ENCODE data around the gene TEX22.

TEX22 gene

DNA sequence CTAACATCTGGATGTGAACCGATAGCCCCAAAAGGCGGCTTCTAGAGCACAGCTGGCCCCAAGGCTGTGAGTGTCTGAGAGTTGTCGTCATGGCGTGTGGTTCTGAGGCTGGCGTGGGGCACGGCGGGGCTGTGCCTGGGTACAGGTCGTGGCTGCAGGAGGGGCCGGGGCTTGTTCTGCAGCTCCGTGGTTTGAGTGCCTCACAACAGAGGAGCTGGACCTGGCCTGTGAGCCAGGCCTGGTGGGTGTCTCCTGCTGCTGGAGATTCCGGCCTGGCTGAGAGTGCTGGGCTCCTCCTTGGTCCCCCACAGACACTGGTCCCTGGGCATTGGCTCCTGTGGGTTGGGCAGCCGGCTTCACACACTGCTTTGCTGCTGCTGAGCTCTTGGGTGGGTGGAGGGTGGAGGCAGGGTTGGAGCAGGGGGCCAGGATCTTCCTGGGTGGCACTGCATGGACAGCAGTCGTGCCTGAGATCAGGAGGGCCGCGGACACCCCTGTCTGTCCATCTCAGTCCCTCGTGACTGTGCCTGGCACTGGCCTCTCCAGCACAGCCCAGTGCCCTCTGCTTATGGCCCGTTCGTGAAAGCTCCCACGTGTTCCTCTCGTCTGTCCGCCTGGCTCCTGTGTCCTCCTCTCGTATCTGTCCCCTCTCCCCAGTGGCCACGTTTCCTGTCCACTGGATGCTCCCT, 31.8 kb upstream of the TEX22 start:
- in situ Hi-C loops (cut with MboI; ENCODE audit: low sequenced_read_pairs) = loop anchor here (10.0 kb wide), 1 partner anchor 262 kb away; no protein-coding TSS in a partner anchor

DNA sequence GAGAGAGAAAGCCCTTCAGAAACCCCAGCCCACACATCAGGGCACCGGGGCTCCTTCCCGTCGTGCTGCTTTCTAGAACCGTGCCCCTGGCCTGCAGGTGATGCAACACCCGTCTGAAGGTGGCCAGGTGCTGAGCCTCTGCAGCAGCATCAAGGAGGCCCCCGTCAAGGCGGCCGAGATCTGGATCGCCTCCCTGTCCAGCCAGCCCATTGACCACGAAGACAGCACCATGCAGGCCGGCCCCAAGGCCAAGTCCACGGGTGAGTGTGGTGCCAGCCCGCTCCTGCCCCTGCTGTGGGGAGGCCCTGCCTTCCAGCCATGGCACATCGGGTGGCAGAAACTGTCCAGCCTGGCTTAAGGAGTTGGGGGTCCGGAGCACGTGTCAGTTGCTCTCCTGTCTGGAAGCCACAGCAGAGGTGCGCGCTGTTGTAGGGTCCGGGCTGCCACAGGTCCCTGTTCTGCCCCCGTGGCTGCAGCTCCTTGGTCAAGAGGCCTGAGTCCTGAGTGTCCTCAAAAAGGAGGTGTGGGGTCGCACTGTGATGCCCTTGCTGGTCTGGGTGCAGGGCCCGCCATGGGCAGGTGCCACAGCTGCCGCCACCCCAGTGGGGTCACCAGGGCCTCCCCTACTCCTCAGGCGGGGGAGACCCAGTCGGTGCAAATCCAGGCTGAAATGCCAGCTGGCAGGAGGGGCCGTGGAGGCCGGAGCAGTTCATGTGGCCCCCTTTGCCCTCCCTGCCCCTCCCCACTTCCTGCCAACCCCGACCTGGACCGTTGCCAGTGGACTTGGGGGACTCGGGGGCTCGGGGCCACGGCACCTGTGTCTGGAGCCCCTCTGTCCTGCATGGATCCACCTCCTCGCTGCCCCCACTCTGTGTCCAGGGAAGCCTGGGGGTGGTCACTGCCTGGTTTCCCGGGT, 31.0 kb upstream of the TEX22 start:
- in situ Hi-C loops (cut with MboI; ENCODE audit: low sequenced_read_pairs) = loop anchor here (10.0 kb wide), 1 partner anchor 263 kb away; no protein-coding TSS in a partner anchor

DNA sequence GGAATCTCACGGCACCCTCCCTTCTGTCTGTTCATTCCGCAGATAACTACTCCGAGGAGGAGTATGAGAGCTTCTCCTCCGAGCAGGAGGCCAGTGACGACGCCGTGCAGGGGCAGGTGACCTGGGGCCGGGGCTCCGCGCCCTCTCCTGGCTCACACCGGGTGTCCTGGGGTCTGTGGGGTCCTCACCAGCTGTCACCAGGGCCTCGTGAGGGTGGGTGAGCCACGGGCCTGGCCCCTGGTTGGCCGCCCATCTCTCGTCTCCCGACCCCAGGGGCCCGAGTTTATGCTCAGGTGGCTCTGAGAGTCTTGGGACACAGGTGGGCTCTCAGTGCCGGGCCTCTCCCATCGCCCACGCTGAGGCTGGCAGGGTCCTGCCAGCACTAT, 30.3 kb upstream of the TEX22 start:
- in situ Hi-C loops (cut with MboI; ENCODE audit: low sequenced_read_pairs) = loop anchor here (10.0 kb wide), 1 partner anchor 263 kb away; no protein-coding TSS in a partner anchor

DNA sequence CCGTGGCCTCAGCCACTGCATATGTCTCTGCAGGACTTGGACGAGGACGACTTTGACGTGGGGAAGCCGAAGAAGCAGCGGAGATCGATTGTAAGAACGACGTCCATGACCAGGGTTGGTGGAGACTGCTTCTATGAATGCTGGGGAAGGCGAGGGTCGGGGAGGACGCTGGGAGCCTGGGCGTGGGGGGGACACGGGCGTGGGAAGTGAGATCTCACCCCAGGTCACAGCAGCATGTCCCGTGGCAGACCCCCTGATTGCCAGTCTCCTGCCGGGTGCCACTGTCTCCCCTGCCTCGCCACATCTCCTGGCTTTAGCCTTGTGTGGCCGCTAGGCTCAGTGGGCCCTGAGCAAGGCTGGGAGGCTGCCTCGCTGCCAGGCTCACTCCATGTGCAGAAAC, 29.9 kb upstream of the TEX22 start:
- in situ Hi-C loops (cut with MboI; ENCODE audit: low sequenced_read_pairs) = loop anchor here (10.0 kb wide), 1 partner anchor 264 kb away; no protein-coding TSS in a partner anchor

DNA sequence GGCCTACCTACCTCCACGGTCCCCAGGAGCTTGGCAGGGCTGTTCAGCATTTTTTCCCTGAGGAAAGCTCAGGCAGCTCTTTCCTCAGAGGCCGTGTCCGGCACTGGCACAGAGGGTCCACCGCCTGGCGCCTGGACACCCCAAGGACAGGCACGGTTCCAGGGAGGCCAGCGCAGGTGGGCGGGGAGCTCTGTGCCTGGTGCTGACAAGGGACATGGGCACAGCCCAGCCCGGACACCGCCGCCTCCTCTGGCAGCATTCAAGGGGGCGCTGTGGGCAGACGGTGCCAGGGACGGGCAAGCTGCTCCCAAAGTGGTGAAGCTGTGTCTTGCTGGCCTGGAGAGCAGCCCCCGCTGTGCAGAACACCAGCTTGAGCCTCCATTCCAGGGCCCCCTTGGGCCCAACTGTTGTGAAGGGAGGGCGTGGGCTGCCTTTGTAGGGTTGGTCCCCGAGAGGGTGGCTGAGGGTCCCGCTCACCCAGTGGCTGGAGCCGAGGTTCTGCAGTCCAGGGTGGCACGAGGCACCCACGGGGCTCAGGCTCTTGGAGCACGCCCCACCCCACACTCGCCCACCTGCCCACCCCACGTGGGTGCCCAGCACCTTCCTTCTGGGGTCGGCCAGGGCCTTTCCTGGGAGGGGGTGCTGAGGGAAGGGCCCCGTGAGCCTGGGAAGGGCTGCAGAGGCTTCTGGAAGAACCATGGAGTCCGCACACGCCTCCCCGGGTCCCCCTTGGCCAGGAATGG, 29.3 kb upstream of the TEX22 start:
- in situ Hi-C loops (cut with MboI; ENCODE audit: low sequenced_read_pairs) = loop anchor here (10.0 kb wide), 1 partner anchor 264 kb away; no protein-coding TSS in a partner anchor

DNA sequence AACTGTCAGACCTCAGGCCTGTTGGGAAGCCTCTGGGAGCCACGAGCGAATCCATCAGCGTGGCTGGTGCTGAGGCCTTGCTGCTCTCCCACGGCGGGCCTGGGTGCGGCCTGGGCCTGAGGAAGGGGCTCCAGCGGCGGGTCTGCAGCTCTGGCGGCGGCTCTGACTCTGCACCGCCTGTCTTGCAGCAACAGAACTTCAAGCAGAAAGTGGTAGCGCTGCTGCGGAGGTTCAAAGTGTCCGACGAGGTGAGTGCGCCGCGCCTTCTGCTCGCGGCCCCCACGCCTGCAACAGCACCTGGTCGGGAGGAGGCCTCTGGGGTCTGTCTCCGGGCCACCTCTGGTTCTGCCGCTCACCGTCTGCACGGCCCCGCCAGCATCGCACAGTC, 28.7 kb upstream of the TEX22 start:
- in situ Hi-C loops (cut with MboI; ENCODE audit: low sequenced_read_pairs) = loop anchor here (10.0 kb wide), 2 partner anchors 115 to 265 kb away; partner anchors contain the start of gene CRIP1

DNA sequence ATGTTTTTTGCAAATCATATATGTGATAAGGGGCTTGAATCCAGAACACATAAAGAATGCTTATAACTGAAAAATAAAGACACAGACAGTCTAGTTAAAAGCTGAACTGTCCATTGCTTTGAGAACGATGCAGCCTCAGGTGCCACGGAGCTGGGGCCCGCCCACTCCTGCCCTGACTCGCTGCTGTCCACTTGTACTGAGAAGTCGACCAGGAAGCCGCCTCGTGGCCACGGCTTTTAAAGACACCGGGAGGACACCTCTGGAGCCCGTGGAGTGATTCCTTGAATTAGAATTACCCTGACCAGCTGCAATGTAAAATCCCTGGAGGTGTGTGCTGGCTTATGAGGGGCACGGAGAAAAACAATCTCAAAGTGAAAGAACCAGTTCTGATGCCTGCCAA, 23.9 kb upstream of the TEX22 start:
- in situ Hi-C loops (cut with MboI; ENCODE audit: low sequenced_read_pairs) = loop anchor here (10.0 kb wide), 1 partner anchor 110 kb away; the partner anchor contains the start of gene CRIP1

DNA sequence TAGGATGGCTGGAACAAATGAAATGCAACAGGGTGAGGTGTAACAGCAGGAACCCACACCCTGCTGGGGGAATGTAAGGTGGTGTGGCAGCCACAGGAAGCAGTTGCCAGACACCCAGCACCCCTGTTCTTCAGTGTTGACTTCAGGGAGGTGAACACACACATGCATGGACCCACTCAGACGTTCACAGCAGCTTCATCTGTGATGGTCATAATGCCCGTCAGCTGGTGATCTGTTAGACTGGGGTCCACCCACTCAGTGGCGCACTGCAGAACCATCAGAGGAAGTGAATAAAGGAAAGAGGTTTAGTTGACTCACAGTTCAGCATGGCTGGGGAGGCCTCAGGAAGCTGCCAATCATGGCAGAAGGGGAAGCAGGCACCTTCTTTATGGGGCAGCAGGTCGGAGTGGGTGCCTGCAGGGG, 22.7 kb upstream of the TEX22 start:
- in situ Hi-C loops (cut with MboI; ENCODE audit: low sequenced_read_pairs) = loop anchor here (10.0 kb wide), 1 partner anchor 109 kb away; the partner anchor contains the start of gene CRIP1

DNA sequence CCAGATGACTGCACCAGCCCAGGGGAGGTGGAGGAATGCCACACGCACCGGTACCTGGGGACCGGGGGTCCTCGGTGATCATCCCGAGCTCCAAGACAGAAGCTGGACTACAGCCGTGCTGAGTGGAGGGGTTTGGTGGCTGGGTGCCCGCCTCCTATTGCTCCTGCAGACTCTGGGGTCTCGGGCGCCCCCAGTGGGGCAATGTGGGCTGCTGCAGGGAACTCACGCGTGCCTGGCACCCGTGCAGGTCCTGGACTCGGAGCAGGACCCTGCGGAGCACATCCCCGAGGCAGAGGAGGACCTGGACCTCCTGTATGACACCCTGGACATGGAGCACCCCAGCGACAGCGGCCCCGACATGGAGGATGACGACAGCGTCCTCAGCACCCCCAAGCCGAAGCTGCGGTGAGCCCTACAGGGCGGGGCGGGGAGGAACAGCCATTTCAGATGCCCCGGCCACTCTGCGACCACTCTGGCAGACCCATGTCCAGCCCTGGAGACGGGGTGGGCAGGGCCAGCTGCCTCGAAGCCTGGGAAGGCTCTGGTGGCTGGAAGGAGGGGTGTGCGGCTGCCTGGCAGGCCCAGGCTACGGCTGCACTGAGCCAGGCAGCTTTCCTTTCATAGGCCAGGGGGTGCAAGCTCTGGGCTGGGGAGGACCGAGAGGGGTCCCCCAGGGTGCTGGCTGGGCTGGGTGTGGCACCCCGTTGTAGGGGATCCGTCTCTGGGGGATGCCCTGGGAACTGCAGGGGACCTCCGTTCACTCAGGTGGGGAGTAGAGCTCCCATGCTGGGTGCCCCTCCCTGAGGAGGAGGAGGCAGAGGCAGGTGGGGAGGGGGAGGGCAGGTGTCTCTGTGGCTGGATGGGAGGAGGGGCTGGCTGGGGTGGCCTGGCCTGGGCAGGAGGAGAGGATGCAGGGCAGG, 21.6 kb upstream of the TEX22 start:
- in situ Hi-C loops (cut with MboI; ENCODE audit: low sequenced_read_pairs) = loop anchor here (10.0 kb wide), 1 partner anchor 108 kb away; the partner anchor contains the start of gene CRIP1

DNA sequence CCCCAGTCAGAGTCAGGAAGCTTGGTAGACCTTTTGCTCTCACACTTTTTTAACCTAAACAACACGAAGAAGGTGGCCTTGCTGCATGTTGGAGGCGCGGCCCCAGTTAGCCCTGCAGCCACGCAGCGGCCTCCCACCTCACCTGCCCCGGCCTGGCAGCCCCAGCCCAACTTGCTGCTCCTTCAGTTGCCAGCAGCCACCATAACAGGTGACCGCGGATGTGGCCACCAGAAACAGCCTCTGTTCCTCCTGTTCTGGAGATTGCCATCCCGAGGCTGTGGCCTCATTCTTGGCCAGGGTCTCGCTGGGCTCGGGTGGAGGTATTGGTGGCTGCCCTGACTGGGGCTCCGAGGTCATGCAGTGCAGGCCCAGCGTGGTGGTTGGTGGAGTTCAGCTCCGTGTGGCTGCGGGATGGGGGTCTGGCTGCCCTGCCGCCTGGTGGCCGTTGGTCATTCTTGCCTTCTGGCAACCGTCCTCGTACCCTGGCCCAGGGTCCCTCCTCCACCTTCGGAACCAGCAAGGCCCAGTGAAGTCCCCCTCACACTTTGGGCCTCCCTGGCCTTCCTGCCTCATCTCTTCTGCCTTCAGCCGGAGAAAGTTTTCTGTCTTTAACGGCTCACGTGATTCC, 20.7 kb upstream of the TEX22 start:
- in situ Hi-C loops (cut with MboI; ENCODE audit: low sequenced_read_pairs) = loop anchor here (10.0 kb wide), 1 partner anchor 107 kb away; the partner anchor contains the start of gene CRIP1

DNA sequence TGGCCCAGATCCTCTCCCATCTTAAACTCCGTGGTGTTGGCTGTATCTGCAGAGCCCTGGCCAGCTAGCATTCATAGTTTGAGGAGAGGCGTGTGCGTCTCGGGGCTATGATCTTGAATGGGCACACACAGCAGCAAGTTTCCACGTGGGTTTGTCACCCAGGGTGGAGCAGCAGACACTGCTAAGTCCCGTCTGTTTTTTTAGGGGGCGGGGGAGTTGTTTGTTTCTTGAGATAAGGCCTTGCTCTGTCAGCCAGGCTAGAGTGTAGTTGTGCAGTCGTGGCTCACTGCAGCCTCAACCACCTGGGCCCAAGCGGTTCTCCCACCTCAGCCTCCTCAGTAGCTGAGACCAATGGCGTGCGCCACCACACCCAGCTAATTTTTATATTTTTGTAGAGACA, 20.1 kb upstream of the TEX22 start:
- in situ Hi-C loops (cut with MboI; ENCODE audit: low sequenced_read_pairs) = loop anchor here (10.0 kb wide), 1 partner anchor 107 kb away; the partner anchor contains the start of gene CRIP1

DNA sequence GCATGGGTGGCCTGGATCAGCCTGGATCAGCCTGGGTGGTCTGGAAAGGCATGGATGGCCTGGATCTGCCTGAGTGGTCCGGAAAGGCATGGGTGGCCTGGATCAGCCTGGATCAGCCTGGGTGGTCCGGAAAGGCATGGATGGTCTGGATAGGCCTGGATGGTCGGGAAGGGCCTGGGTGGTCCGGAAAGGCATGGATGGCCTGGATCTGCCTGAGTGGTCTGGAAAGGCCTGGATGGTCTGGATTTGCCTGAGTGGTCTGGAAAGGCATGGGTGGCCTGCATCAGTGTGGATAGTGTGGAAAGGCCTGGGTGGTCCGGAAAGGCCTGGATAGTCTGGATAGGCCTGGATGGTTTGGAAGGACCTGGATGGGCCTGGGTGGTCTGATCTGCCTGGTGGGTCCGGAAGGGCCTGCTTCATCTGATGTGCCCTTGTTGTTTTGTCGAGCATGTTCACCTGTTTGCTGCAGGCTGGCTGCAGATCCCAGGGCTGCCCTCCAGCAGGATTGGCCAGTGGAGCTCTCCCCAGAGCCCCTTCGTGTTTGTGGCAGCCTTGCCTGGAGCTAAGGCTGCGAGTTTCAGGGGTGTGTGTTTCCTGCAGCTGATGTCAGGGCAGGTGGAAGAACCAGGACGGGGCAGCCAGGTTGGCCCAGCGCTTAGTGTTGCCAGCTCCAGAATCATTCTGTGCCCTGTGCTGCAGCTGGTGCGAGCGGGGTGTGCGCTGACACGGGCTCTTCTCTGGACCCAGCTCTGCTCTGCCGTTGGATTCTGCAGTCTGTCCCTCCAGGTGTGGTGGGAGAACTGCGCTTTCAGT, 19.3 kb upstream of the TEX22 start:
- in situ Hi-C loops (cut with MboI; ENCODE audit: low sequenced_read_pairs) = loop anchor here (10.0 kb wide), 1 partner anchor 106 kb away; the partner anchor contains the start of gene CRIP1

DNA sequence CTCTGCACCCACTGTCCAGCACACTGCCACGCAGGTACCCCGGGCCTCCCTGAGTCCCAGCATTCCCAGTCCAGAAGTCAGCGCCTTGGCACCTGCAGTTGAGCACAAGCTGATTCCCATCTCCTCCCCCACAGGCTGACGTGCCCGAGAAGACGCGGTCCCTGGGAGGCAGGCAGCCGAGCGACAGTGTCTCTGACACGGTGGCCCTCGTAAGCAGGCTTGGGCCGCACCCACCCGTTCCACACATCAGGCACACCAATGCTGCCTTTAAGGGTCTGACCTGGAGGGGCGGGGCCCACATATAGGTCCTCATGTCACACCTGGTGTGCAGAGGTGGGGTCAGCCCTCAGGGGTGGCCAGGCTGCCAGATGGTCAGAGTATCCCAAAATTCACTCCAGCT, 18.4 kb upstream of the TEX22 start:
- in situ Hi-C loops (cut with MboI; ENCODE audit: low sequenced_read_pairs) = loop anchor here (10.0 kb wide), 1 partner anchor 105 kb away; the partner anchor contains the start of gene CRIP1

DNA sequence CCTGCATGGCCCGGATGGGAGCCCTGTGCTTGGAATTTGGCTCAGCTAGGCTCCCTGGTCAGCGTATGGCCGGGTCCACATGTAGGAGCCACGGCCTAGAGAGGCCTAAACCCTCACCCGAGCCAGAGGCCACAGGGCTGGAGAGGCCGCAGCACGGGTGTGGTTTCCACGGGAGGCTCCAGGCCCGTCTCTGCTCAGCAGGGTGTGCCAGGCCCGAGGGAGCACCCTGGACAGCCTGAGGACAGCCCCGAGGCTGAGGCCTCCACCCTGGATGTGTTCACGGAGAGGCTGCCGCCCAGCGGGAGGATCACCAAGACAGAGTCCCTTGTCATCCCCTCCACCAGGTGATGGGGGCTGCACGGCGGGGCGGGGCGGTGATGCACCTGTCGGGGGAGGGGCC, 17.6 kb upstream of the TEX22 start:
- in situ Hi-C loops (cut with MboI; ENCODE audit: low sequenced_read_pairs) = no loop called here

DNA sequence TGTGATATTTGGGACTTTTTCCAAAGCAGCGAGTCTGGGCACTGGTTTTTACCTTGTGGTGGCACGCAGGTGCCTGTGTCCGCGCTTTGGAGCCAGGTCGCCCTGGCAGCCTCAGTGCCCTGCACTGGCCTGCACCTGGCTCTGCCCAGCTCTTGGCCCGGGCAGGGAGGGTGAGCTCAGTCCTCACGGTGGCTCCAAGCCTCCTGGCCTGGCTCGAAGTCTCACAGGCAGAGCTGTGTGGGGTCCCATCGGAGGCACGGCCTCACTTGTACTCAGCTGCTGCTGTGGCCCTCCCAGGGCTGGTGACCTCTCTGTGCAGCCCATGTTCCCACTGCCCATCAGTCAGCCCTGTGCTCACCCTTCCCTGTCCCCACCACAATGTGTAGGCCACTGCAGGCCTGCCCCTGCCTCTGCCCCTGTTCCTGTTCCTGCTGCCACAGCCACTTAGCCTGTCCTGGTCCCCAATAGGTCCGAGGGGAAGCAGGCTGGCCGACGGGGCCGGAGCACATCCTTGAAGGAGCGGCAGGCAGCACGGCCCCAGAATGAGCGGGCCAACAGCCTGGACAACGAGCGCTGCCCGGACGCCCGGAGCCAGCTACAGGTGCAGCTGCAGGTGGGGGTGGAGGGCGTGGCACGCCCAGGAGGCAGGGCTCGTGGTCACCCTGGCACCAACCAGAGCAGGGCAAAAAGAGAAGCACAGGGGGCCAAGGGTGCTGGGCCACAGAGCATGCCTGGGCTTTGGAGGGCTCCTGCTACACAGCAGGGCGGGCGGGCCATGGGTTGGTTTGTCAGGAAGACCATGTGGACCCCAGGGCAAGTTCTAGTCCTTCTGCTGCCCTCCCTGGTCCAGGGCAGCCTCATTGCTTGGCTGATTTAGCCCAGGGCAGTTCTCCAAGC, 16.6 kb upstream of the TEX22 start:
- in situ Hi-C loops (cut with MboI; ENCODE audit: low sequenced_read_pairs) = no loop called here

DNA sequence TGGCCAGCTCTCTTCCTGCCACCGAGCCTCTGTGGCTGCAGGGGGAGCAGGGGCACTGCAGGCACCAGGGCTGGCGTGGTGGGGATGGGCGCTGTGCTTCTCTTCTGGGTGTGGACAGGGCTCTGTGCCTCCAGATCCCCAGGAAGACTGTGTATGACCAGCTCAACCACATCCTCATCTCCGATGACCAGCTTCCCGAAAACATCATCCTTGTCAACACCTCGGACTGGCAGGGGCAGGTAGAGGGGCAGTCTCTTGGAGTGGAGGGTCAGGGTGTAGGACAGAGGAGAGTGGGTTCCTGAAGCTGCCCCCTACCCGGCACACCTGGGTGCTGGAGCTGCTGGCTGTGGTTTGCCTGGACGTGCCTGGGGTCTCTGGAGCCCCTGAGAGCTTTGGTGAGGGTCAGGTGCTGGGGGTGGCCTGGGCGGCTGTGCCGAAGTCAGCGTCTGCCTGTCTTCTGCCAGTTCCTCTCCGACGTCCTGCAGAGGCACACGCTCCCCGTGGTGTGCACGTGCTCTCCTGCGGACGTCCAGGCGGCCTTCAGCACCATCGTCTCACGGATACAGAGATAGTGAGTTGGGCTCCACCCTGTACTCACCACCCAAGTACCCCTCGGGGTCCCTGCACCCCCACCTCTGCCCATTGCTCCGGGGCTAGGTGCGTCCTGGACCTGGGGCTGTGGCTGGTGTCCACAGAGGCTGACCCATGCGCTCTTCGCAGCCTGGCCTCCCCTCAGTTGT, 15.8 kb upstream of the TEX22 start:
- in situ Hi-C loops (cut with MboI; ENCODE audit: low sequenced_read_pairs) = no loop called here
